Measurements from ENCODE around the gene RB1.

The RB1 gene

DNA sequence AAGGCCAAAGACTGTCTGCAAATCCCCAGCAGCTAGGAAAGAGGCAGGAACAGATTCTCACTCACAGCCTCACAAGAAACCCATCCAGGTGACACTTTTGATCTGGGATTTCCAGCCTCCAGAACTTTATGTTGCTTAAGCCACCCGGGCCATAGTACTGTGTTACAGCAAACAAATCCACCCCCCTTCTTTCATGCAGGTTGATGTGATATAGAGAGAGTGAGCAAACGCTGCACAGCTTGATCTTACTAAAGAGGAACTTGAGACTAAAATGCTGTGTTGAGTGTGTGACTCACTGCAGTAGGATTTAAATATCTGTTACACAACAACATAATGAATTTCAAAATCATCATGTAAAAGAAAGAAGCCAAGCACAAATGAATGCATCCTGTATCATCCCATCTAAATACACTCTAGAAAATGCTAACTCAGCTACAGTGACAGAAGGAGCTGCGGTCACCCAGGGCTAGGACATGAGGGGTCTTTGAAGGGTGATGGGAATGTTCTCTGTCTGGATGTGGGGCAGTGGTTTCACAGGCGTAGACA is 197.2 kb downstream of the RB1 start:
- no peak for DNase-seq

DNA sequence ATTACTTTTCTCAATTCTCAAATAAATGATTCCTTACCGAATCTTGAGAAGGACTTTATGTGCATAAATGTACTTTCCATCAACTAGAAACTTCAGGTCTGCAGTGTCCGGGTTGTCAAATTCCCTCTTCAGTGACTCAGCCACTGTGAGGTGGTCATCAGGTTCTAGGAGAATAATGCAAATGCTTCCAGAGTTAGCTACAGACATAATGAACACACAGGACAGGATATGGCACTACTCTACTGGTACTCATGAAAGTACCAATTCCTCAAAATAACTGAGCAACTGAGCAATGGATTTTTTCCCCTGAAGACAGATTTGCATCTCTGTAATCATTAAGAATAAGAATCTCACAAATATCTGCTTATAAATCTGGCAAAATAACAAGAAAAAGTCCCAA is 198.2 kb downstream of the RB1 start:
- DNase-seq: no peak

DNA sequence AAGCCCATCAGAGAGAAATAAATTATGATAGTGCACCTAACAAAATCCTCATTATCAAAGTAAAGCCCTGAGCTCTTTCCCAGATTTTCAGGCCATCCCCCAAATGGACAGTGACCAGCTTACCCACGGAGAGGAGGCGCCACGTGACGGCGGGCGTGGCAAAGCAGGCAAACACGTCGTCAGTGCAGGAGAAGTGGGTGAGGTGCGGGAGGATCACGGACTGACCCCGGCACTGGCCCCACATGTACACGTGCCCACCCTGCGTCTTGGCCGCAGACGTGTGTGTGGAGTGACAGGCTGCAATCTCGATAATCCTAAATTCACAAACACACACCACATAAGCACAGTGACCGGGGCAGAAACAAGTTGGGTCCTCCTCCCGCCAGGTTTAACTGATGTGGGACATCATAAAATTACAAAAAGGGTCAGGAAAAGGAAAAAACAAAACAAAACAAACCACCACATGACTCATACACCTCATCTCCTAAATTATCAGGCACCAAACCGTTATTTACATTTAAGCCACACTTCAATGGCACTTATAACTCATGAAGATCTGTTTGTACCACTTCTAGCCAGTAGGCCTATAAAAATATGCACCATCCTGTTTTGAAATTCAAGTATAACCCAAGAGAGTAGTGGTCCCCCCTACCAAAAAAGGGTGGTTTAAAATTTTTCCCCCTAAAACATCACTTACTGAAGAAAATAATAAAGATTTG is 199.2 kb downstream of the RB1 start:
- no peak for DNase-seq

DNA sequence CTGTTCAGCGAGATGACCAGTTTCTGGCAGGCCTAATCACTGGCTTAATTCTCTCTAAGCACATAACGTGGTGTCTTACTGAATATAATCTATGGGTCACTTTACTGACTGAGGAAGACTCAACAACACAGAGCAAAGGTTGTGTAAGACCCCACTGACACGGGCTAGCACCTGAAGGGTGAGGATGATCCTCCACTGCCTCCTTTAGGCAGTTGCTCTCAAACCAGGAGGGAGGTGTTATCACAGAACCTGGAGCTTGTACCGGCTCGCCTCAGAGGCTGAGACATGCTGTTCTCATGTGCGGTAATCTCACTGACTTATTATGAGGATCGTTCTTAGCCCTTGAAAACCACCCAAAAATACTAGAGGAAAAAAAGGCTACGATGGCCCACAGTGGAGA is 201.1 kb downstream of the RB1 start:
- DNase-seq: no peak

DNA sequence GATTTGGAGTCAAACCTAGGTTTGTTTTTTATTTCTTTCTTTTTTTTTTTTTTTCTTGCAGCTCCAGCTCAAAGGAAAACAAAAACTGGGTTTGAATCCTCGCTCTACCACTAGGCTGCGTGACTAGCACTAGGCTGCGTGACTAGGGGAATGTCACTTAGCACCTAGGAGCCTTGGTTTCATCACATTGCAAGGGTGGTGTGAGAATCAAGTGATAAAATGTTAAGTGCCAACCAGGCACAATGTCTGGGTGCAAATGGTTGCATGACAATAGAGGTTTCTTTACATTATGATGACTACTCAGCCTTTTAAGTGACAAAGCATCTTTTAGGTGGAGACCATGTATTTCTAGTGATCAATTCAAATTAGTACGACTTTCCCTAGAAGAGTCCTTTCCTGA is 201.5 kb downstream of the RB1 start:
- DNase-seq: peak; percentile 33

DNA sequence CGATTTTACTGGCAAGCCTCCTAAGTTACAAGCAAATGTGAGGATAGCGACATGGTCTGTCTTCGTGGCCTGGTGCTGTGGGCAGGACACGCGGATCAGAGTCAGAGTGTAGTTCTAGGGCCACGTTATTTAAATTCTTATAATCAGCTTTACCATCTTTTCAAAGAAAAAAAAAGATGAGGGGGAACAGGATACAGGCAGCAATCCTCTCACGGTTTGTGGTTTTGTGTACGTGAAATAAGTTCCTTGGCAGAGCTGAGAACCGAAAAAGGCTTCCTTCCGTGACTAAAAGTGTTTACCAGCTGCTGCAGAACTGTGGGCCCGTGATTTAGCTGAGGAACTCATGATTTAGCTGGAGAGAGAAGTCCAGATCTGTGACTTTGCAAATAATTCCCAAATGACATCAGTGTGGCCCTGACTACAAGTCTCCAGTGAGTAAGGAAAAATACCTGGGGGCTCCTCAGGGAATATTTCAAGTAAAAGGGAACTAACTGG is 202.1 kb downstream of the RB1 start:
- peak; percentile 61 for DNase-seq

DNA sequence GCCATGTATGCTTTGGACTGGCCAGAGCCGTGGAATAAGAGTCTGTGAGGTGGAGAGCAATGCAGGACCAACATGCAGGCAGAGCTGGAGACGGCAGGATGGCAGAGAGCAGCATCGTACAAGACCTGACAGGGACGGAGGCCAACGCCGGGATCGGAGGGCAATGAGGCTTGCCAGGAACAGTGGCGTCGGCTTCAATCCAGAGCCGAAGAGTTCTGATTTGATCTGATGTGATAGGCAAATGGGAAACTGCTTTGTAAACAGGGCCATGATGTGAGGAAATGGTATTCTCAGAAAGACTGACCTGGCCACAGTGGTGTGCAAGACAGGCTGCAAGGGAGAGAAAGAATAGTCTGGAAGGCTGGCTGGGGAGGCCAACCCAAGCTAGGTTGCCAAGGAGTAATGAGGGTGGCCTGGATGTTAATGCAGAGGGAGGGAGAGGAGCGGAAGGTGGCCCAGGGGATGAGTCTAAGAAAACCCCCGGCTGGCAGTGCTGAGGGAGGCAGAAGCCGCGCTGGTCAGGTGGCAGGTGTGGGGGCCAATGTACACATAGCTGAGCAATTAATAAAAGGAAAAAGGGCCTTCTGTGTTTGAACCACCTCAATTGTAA is 202.6 kb downstream of the RB1 start:
- no peak for DNase-seq

DNA sequence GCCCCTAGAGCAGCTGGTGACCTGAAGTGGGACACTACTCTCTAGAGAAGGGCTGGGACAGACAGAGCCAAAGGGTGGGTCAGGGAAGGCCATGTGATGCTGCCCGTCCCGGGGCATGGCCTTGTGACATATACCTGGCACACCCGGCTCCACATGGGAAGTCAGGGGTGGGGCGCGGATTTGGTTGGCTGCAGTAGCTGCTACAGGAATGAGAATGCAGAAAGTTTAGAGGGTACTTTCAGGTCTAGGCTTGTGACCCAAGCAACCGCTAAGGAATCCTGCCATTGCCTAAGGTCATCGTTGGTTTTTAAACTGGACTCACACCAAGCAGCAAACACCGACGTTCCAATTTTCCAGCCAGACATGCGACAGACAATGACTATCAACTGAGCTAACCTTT is 203.5 kb downstream of the RB1 start:
- DNase-seq: no peak

DNA sequence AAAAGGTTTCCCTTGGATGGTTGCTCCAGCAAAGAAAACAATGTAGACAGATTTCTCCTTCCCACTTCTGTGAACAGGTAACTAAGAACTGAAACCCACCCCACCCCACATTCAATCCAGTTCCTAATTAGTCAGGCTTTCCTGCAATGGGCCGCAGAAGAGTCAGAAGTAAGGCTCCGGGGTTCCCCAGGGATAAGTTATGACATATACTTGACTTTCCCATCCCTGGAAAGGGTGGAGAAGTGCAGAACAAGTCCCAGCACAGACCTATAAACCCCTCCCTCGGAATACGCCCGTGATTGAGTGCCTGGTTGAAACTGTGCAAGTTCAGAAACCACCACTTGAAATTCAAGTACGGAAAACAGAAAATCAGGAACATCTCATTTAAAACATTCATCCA is 204.5 kb downstream of the RB1 start:
- DNase-seq: no peak

DNA sequence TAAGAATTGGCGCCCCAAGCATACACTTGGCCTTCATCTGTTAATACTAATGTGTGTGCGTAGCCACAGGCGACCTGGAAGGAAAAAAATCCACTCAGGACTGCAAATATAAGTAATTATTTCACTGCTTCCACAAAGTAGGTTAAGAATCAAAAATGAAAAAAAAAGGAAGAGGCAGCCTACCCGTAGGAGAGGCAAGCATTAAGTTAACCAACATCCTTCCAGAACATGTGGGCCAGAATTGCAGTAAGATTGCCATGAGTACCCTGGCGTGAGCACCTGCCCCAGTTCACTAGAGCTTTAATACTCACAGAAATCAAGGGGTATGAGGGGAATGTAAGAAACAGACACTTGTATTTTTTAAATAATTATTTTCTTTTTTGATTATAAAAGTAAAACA is 207.1 kb downstream of the RB1 start:
- no peak for DNase-seq

DNA sequence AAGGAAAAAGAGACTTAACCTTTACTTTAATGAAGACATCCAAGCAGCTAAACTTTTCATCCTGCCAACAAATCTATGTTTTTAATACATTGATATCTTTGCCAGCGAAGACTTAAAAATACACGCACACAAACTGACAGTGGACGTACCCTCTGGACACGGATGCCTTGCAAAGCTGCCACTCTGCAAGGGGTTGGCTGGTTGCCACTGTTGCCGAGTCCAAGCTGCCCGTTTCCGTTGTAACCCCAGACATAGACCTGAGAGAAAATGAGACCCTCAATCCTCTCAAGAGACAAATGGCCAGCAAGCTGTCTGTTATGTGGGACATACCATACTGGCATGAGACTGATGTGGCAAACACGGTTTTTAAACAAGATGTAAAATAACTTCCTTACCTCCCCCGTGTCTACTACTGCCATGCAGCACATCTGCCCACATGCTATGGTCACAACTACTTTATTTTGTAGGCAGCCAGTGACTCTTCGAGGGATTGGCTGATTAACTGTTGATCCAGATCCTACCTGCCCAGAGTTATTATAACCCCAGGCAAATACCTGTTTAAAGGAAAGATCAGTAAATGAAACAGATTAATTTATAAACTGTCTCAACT is 208.2 kb downstream of the RB1 start:
- DNase-seq: no peak

DNA sequence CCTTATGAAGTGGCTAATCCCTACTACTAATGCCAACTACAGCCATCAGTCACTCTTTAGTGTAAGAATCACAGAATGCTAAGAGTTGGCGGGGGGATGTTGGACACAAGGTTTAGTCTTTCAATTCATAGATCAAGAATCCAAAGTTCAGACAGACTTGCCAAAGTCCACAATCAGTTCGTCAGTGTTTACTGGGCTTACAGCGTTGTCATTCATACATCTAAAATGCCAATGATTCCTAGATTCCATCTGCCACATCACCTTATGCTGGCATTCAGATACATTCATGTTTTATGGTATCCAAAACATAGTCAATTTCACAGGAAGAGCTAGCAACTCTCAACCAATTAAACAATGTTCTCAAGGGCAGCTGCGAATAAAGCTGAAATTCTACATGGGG is 211.2 kb downstream of the RB1 start:
- DNase-seq: no peak

DNA sequence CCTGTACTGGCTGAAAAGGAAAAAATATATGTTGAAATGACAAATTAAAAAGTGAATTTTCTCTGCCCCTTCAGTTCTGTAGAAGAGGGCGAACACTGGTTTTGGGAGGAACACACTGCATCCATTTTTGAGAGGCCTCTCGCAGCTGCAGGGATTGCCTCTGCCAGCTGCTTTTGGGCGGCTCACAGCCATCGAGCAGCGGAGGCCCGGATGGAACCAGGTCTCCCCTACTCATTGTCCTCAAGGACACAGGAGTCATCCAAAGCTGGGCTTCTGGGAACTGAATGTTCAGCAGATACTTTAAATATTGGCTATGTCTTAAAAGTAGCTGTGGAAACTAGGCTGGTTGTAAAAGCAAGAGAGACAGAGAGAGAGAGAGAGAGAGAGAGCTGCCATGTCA is 212.2 kb downstream of the RB1 start:
- no peak for DNase-seq

DNA sequence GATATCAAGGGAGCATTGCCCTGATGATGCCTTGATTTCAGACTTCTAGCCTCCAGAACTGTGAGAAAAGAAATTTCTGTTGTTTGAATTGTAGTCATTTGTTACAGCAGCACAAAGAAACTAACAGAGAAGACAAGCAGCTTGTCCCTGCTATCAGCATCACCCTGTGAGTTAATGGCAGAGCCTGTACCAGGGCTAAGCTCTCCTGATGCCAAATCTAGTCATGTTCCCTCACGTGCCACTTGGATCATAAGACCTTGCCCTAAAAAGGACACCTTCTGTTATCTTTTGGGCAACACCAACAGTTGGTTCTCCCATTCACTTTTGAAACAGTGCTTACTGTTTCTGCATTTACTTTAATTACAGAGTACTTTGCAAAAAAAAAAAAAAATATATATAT is 214.5 kb downstream of the RB1 start:
- DNase-seq: no peak

DNA sequence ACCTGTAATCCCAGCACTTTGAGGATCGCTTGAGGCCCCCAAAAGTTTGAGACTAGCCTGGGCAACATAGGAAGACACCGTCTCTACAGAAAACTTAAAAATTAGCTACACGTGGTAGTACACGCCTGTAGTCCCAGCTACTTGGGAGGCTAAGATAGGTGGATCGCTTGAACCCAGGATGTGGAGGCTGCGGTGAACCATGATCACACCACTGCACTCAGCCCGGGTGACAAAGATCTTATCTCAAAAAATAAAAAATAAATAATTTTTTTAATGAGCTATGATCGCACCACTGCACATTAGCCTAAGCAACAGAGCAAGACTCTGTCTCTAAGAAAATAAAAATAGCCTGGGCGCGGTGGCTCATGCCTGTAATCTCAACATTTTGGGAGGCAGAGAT is 222.7 kb downstream of the RB1 start:
- DNase-seq: no peak

DNA sequence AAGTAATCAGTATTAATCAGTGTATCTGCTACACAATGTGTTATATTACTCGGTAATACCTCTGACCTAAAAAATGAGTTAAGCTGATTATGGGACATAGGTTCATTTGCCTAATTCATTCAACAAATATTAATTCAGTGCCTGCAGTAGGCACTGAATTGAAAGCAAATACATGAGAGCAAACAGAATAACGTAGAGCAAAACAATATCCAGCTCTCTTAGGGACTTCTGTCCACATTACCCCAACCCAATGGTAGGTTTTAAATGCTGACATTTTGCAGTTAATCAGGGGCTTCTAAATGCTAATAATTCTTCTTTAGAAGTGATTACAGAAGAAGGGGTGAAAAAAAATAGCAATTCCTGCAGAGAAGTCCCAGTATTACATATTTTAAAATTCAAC is 224.4 kb downstream of the RB1 start:
- no peak for DNase-seq

DNA sequence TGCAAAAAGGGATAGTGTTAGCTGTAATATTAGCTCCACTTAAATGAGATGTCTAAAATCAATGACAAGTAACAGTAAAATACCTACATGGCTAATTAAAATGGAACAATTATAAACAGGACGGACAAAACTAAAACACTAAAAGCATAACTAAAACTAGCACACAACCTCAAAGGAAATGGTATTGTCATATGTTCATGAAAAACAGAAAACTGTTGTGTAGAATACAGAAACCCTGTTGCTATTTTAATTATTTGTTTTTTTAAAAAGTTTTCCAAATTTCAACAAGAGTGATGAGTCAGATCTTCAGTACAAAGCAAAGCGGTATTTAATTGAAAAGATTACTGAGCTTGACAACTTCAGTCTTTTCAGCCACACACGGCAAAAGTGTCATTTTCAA is 225.2 kb downstream of the RB1 start:
- no peak for DNase-seq

DNA sequence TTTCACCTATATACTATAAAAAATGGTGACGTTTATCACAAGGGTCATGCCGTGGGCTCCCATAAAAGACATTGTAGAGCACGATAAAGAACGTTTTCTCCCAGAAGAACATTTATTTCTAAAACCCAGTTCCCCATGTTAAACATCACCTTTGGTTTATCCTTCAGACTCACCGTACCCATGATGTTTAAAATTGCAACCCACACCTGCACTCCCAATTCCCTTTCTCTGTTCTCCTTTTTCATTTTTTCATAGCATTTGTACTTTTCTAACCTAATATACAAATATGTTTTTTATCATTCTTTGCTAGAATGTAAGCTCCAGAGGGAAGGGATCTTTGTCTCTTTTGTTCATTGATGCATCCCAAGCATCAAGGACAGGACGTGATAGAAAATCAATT is 227.3 kb downstream of the RB1 start:
- DNase-seq: no peak

Data from stimulated activated CD4-positive, alpha-beta T cell treated with anti-CD3 and anti-CD28 coated beads, Interleukin-4, amount 100 ng/mL, for 24 hours (primary cell).